Measurements from ENCODE around the gene SOCS2.

GRCh38 chr12:93569656-93570551 is 2.6 kb upstream of the SOCS2 start:
- TF ChIP-seq ZNF169 (tag by site-specific recombination; IDR thresholded peaks at IDR 0.05) (no peak), REST (tag by site-specific recombination; IDR thresholded peaks at IDR 0.05) (no peak), ZNF10 (tag by site-specific recombination; IDR thresholded peaks at IDR 0.05) (no peak), CTCF (tag by site-specific recombination; IDR thresholded peaks at IDR 0.05) (peak; percentile 69), ZNF792 (tag by site-specific recombination; IDR thresholded peaks at IDR 0.05) (no peak; the same call in 1 of the 2 replicates), ZNF121 (tag by site-specific recombination; IDR thresholded peaks at IDR 0.05) (no peak)
